ENCODE measurements around the gene NAT8L.

The NAT8L gene

GRCh38 chr4:2073808-2074481 lies 14.8 kb downstream of the NAT8L start:
- TF ChIP-seq CTCF (IDR thresholded peaks at IDR 0.05; ENCODE audit: unreplicated experiment in 3 of 3), result no peak
- Mint-ChIP-seq H3K4me1 (peaks cover 5% of the 10 kb centered on the region), H3K9me3 (no peaks in the 10 kb centered on the region), H3K4me3 (no peak overlapping the region), H3K36me3 (ENCODE audit: low read depth) (no peaks in the 10 kb centered on the region), H3K27ac (no peak overlapping the region), H3K27me3 (ENCODE audit: low read depth) (no peaks in the 10 kb centered on the region)

- Mint-ChIP-seq H3K9me3 (no peaks in the 10 kb centered on the region), H3K4me1 (peaks cover 5% of the 10 kb centered on the region), H3K27me3 (ENCODE audit: low read depth) (no peaks in the 10 kb centered on the region), H3K36me3 (ENCODE audit: low read depth) (no peaks in the 10 kb centered on the region), H3K27ac (no peak overlapping the region), H3K4me3 (no peak overlapping the region)
- TF ChIP-seq CTCF (IDR thresholded peaks at IDR 0.05; ENCODE audit: unreplicated experiment in 3 of 3), result no peak
Measured at GRCh38 chr4:2074588-2074987, 15.5 kb downstream of the NAT8L start.

- Mint-ChIP-seq H3K27ac (no peak overlapping the region), H3K27me3 (ENCODE audit: low read depth) (no peaks in the 10 kb centered on the region), H3K4me1 (peaks cover 5% of the 10 kb centered on the region), H3K9me3 (no peaks in the 10 kb centered on the region), H3K4me3 (no peak overlapping the region), H3K36me3 (ENCODE audit: low read depth) (no peaks in the 10 kb centered on the region)
- TF ChIP-seq CTCF (IDR thresholded peaks at IDR 0.05; ENCODE audit: unreplicated experiment in 3 of 3), result no peak
Measured at GRCh38 chr4:2075171-2075986, 16.3 kb downstream of the NAT8L start.

- TF ChIP-seq CTCF (IDR thresholded peaks at IDR 0.05; ENCODE audit: unreplicated experiment in 3 of 3), result no peak
- no peak overlapping the region for H3K4me3 Mint-ChIP-seq
- no peaks in the 10 kb centered on the region for H3K9me3 Mint-ChIP-seq
Measured at GRCh38 chr4:2075987-2076907, 17.1 kb downstream of the NAT8L start.

GRCh38 chr4:2076908-2077536 lies 17.9 kb downstream of the NAT8L start:
- no peaks in the 10 kb centered on the region for H3K36me3 Mint-ChIP-seq (ENCODE audit: low read depth)
- no peaks in the 10 kb centered on the region for H3K27me3 Mint-ChIP-seq (ENCODE audit: low read depth)
- H3K4me3 Mint-ChIP-seq, result no peak overlapping the region
- peak overlapping the region in 2 of 3 experiments; percentile 1 to 15 for H3K27ac Mint-ChIP-seq
- no peak for TF ChIP-seq CTCF (IDR thresholded peaks at IDR 0.05; ENCODE audit: unreplicated experiment in 3 of 3)
- H3K4me1 Mint-ChIP-seq, result no peaks in the 10 kb centered on the region
- H3K9me3 Mint-ChIP-seq, result no peaks in the 10 kb centered on the region

More at GRCh38 chr4:2075987-2076907, 17.1 kb downstream of the NAT8L start:
- H3K27me3 Mint-ChIP-seq (ENCODE audit: low read depth), result no peaks in the 10 kb centered on the region
- no peaks in the 10 kb centered on the region for H3K36me3 Mint-ChIP-seq (ENCODE audit: low read depth)
- peak overlapping the region in 2 of 3 experiments; percentile 1 to 15 for H3K27ac Mint-ChIP-seq
- peaks cover 5% of the 10 kb centered on the region for H3K4me1 Mint-ChIP-seq
